Non-pigmented ciliary epithelial cell (primary cell): ENCODE data around the gene RERE.
A peak's percentile ranks its signal among the peaks of the same experiment; 100 is the strongest.

Experiments
- DNase-seq: peaks from one replicate; pipeline ENCODE4 v3.0.0-alpha.2; 2010; ENCODE audit warnings: low read depth

RERE gene

GRCh38 chr1:8541961-8542521 lies 275.4 kb downstream of the RERE start:
- DNase-seq, result no peak

DNA sequence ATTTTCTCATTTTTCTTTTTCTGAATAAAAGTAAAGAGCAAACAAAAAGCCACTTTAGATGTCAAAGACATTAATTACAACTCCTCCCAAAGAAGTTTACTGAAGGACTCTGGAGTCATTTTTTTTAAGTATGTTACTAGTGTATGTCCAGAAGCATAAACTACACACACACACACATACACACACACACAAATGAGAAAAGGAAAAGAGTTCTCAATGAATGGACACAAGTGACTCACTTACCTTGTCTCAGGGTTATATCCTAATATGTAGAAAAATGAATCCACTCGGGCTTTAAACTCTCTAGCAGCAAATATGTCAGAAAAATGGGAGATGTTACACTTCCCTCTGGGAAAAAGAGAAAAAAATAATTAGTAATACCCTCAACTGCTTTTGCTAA lies 276.5 kb downstream of the RERE start:
- no peak for DNase-seq

GRCh38 chr1:8540261-8540941 lies 277.0 kb downstream of the RERE start:
- DNase-seq, result no peak

GRCh38 chr1:8539683-8540082 lies 277.8 kb downstream of the RERE start:
- DNase-seq, result no peak

- no peak for DNase-seq
Observed at GRCh38 chr1:8538502-8538901, 278.9 kb downstream of the RERE start.

- no peak for DNase-seq
Observed at GRCh38 chr1:8537991-8538390, 279.4 kb downstream of the RERE start.

DNA sequence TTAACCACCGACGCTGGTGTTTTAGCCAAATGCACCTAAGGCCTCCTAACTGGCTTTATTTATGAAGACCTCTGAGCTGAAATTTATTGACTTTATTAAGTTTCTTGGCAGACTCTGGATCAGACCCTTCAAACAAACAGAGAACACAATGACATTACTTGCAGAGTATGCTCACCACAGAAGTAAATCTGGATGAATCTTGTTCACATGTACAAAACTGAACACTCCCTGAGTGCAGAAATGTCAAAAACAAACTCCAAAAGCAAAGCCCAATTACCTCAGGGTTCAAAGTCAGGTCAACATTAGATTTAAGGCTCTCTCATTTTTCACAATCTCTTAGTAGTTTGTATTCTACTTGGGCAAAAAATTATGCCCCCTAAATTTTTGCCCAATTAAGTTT lies 280.9 kb downstream of the RERE start:
- no peak for DNase-seq

DNA sequence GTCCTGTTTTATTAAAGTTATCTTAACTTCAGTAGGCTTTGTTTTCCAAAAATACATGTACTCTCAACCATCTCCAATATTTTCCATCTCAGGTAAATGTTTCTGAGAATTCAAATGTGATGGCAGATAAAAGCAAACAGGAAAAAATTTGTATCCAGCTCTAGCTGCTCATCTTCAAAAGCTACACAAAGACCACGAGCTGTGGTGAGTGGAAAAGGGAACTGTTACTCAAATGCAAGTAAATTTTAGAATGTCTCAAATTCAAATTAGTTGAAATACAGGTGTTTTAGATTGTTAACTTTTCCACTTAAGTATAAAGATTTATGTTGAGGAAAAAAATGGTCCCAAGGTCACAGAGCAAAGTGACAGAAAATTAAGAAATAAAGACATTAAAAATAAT lies 283.5 kb downstream of the RERE start:
- no peak for DNase-seq

DNA sequence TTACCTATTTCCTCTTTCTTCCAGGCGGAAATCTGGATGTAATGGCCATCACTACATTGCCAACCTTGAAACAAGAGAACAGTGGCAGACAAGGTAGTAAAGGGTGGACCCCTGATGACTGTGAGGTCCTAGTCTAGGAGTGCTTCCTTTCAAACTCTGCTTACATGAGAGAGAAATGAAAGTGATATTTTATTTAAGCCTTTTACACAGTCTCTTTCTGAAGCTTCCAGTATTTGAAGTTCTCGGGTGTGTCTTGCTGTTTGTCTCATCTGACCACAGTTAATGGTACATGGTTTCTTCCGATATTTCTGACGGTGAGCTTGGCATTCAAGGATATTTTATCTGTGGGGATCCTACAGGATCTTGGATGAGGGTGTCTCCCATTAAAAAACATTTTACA lies 284.3 kb downstream of the RERE start:
- DNase-seq, result no peak

- DNase-seq, result no peak
Observed at GRCh38 chr1:8529901-8530300, 287.5 kb downstream of the RERE start.

GRCh38 chr1:8527941-8528340 lies 289.5 kb downstream of the RERE start:
- no peak for DNase-seq

- DNase-seq, result peak; percentile 82
Observed at GRCh38 chr1:8525558-8526275, 291.7 kb downstream of the RERE start.

DNA sequence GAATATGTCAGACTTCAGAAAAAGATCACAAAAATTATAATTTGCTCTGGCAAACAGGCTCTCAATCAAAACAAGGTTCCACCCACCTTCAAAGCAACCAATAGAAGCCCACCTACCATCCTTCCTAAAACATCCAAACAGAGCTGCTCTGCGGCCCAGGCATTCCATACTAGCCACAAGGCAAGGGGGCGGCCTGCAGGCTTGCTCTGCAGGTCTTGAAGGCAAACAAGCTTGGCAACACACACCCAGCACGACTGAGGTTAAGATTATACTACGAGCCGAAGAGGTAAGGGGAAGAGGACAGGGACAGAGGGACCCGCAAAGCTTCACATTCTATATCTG lies 292.3 kb downstream of the RERE start:
- peak; percentile 38 for DNase-seq

DNA sequence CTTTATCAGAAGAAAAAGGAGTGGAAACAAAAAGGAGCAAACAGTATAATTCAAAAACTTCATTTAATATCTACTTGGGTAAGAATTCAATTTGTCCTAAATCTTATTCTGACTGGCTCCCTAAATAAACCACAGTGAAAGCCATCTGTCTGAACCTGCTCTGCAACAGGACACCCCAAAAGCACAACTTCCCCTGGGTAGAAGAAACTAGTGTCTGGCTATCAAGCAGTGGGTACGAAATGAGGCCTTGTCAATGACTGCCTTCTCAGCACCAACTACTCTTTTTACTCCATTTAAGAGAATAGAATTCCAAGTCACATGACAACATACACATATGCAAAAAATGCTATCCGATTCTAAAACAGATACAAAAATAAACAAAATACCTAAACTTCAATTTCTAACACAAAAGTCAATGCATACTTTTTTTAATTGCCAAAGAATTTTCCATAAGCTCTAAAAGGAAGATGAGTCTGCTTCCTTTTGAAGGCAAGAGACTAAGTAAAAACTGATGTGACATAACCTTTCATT lies 292.7 kb downstream of the RERE start:
- no peak for DNase-seq

DNA sequence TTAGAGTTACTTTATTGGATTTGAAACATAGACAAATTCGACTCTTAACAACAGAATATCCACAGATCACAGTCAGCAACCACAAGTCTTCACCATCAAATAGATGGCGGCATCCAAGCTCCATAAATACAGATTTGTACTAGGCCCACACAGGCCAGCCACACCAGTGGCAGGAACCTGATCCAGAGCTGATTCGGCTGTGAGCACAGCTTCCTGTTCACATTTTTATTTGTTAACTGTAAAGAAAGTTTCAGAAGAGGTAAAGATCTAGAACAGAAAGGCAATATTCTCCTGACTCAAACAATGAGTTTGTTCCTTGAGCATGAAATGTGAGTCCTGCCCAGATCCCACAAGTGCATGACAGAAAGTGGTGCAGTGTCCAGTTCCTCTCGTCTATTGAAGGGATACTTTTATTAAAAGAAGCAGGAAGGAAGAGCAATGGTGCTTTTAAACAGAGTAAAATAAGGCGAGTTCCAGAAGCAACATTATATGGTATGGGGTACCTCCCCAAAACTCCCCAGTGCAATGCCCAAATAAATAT lies 293.7 kb downstream of the RERE start:
- DNase-seq, result no peak

GRCh38 chr1:8520483-8520966 lies 296.9 kb downstream of the RERE start:
- no peak for DNase-seq

- DNase-seq, result no peak
Observed at GRCh38 chr1:8519167-8519566, 298.3 kb downstream of the RERE start.

DNA sequence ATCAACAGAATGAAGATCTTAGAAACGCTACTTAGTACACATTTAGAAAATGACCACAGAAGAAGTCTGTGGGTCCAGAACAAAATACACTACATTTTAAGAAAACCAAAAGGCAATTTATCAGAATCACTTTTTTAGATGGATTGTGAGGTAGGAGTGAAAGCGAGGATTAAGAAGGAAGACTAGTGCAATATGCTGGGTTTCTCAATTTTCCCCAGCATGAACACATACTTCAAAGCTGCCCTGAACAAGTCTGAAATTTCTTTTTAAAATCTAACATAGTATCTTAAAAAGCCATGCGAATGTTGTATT lies 299.0 kb downstream of the RERE start:
- no peak for DNase-seq

DNA sequence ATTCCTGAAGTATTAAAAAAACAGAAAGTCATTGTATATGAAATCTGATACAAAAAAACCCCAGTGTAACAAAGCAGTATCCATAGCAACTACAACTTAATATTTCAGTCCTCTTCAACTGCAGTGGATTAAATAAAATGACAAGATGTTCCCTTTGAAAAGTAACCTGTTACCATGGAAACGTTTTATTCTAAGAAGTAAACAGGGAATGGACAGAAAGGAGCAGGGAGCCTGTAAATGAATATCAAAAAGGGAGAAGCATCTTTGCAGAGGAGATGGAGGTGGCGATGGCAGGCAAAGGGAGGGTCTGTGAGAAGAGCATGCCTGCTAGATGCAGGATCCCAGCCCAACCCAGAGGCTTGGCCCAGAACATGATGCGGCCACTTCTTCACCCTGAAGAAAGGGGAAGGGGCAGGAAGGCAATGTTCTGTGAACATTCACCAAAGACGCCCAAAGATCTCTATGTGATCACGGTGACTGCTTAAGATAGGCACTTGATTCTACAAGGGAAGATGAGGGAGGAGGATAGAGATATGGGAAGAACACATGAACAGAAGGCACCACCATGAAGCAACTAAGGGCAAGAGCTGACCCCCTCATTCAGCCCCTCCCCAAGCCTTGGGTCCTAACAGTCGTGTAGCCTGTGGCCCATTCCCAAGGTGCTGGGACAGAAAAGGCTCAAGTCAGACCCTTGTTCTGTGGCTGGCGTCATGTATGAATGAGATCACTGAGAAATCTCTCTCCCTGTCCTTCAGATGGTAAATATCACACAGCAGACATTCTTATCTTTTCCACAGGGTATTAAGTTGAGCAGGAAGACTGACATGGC lies 299.6 kb downstream of the RERE start:
- no peak for DNase-seq

- DNase-seq, result no peak
Observed at GRCh38 chr1:8516793-8517556, 300.5 kb downstream of the RERE start.

GRCh38 chr1:8516278-8516777 lies 301.1 kb downstream of the RERE start:
- DNase-seq, result no peak
